Retinal pigment epithelial cell (primary cell): ENCODE results near the gene SLFNL1.

Source experiments
- DNase-seq: peaks from one replicate; pipeline ENCODE4 v3.0.0-alpha.2; 2010; ENCODE audit warnings: low read depth
- H3K4me3 ChIP-seq: 2 replicates; pipeline ENCODE4 v1.5.1; 2011; ENCODE audit warnings: mild to moderate bottlenecking, low read length, control low read depth, moderate library complexity
- TF ChIP-seq, protein P1 (sequence below): conservative IDR thresholded peaks from 2 replicates; pipeline ENCODE4 v1.5.1; 2011; ENCODE audit warnings: low read depth, low read length, control low read depth, inconsistent platforms

SLFNL1 gene

DNA sequence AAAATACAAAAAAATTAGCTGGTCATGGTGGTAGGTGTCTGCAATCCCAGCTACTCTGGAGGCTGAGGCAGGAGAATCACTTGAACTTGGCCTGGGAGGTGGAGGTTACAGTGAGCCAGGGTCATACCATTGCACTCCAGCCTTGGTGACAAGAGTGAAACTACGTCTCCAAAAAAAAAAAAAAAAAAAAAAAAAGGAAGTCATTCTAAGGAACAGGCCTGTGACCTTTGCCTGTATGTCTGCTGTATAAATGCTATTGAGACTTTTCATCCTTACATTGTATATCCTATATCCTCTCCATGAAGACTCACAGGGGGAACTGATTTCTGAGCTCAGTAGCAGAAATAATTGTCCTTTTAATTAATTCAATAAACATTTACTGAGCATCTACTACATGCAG lies 49.6 kb downstream of the SLFNL1 start:
- no peak for DNase-seq
- TF ChIP-seq, protein P1, sequence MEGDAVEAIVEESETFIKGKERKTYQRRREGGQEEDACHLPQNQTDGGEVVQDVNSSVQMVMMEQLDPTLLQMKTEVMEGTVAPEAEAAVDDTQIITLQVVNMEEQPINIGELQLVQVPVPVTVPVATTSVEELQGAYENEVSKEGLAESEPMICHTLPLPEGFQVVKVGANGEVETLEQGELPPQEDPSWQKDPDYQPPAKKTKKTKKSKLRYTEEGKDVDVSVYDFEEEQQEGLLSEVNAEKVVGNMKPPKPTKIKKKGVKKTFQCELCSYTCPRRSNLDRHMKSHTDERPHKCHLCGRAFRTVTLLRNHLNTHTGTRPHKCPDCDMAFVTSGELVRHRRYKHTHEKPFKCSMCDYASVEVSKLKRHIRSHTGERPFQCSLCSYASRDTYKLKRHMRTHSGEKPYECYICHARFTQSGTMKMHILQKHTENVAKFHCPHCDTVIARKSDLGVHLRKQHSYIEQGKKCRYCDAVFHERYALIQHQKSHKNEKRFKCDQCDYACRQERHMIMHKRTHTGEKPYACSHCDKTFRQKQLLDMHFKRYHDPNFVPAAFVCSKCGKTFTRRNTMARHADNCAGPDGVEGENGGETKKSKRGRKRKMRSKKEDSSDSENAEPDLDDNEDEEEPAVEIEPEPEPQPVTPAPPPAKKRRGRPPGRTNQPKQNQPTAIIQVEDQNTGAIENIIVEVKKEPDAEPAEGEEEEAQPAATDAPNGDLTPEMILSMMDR: no peak
- H3K4me3 ChIP-seq: no peak overlapping the region

DNA sequence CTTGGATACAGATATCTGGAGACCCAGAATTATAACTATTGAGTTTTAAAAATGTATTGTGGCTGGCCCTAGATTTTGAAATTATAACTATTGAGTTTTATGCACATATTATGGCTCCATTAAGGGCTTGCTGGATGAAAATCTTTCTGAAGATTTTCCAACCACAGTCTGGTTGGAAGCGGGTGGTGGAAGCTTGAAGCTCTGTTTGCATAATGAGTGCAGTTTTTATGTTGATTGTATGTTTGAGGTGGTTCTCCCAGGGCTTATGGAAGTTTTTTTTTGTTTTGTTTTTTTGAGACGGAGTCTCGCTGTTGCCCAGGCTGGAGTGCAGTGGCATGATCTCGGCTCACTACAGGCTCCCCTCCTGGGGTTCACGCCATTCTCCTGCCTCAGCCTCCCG lies 52.1 kb downstream of the SLFNL1 start:
- no peak overlapping the region for H3K4me3 ChIP-seq
- TF ChIP-seq, protein P1: no peak

DNA sequence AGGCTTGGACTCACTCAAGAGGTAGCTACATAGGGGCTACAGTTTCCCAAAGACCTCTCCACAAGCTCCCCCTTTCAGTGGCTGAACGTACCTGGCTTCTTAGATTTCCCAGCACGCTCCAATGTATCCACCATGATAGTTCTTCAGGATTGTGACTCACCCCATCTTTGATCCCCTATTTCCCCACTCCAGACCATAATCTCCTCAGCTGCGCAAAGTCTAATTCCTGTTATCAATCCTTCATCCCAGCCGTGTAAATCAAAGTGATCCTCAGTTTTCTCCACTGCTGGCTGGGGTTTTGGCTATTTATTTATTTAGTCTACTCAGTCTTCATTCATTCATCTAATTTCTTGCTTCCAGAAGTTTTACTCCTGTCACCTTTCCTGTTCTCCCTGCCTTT lies 55.1 kb downstream of the SLFNL1 start:
- TF ChIP-seq, protein P1: no peak
- no peak for DNase-seq
- no peak overlapping the region for H3K4me3 ChIP-seq

More for the DNA sequence above, 52.1 kb downstream of the SLFNL1 start:
- no peak for DNase-seq
